T-helper 22 cell (primary cell): ENCODE data around the gene UNK.

Experiments used
- DNase-seq: peaks from one replicate; pipeline ENCODE4 v3.0.0-alpha.2; 2020; ENCODE audit warnings: low read depth

UNK gene

DNA sequence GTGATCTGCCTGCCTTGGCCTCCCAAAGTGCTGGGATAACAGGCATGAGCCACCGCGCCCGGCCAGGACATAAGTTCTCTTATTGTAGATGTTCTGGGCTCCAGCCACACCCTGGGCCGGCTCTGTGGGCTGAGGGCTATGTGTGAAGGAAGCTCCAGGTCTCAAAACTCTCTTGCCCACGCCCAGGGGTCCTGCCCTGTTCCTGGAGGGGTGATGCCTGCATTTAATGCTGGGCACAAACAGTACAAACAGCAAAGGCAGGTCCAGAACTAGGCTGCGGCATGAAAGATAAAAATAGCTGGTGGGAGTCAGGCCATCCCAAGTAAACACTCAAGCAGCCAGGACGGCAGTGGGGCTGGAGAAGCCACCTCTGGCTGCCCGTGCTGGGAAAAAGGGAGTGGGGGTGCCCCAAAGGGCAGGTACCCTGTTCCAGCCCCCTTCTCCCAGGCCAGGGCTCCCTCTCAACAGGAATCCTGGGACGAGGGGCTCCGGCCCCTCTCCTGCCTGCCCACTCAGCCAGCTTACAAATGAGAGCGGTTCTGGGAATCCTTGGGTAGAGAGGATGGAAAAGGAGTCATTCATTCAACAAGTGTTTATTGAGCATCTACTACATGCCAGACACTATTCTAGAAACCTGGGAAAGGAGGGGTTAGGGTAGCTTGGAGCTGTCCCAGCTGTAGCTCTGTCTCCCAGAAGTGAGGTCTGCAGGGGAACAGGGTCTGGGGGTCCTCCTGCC lies 89.1 kb downstream of the UNK start:
- DNase-seq: no peak

DNA sequence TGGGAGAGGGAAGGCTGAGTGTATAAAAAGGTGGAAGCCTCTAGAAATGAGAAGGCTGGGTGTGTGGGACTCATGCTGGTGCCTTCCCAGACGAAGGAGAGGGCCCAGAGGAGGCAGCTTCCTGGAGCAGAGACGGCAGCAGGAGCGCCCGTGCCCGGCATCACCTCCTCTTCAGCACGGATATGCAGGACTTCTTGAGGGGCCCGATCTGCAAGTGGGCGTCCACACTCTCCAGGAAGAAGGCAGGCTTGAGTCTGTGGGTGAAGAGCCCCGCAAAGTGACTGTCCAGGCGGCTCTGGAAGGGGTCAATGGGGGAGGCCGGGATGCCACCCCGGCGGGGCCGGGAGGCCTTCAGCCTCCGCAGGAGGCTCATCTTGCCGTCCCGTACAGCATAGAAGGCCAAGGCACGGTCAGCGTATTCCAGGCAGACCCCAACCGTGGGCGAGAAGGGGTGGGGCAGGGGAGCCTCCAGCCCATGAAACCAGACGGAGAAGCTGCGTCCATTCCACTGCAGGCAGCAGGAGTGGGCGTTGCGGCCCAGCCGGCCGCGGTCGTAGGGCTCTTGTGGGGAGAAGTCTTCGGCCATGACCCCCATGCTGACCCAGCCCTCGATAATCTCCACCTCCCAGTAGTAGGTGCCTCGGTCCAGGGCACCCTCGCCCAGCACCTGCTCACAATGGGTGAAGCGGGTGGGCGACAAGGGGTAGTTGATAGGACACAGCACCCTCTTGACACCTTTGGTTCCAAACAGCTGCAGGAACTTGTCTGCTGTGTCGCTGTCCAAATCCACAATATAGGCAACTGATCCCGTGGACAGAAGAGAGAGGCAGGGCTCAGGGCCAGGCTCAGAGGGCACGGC lies 89.9 kb downstream of the UNK start:
- DNase-seq: no peak
